Ishikawa (cell line): ENCODE data around the gene CIBAR2.

Experiments used
- CEBPB ChIP-seq: IDR thresholded peaks from 2 replicates; pipeline ENCODE4 v1.6.1; 2012
- CREB1 ChIP-seq: IDR thresholded peaks from 2 replicates; pipeline ENCODE4 v1.6.1; 2012; ENCODE audit warnings: low read depth
- EP300 ChIP-seq: IDR thresholded peaks from 2 replicates; pipeline ENCODE4 v1.6.1; 2012; ENCODE audit warnings: borderline replicate concordance
- FOXM1 ChIP-seq: IDR thresholded peaks from 2 replicates; pipeline ENCODE4 v1.6.1; 2012; ENCODE audit warnings: low read depth, borderline replicate concordance
- NFIC ChIP-seq: IDR thresholded peaks from 2 replicates; pipeline ENCODE4 v1.6.1; 2012
- RAD21 ChIP-seq: IDR thresholded peaks from 2 replicates; pipeline ENCODE4 v1.6.1; 2012; ENCODE audit warnings: low read depth
- TAF1 ChIP-seq: IDR thresholded peaks from 2 replicates; pipeline ENCODE4 v1.6.1; 2012; ENCODE audit warnings: low read depth, mild to moderate bottlenecking
- TCF12 ChIP-seq: IDR thresholded peaks from 2 replicates; pipeline ENCODE4 v1.6.1; 2012; ENCODE audit warnings: low read depth
- TEAD4 ChIP-seq: IDR thresholded peaks from 2 replicates; pipeline ENCODE4 v1.6.1; 2012
- YY1 ChIP-seq: IDR thresholded peaks from 2 replicates; pipeline ENCODE4 v1.6.1; 2012; ENCODE audit warnings: low read depth
- ZBTB7A ChIP-seq: IDR thresholded peaks from 2 replicates; pipeline ENCODE4 v1.6.1; 2012; ENCODE audit warnings: low read depth
- TF ChIP-seq, protein P1 (sequence below): IDR thresholded peaks from 2 replicates; pipeline ENCODE4 v1.6.1; 2012; ENCODE audit warnings: low read depth, mild to moderate bottlenecking
- TF ChIP-seq, protein P2 (sequence below): IDR thresholded peaks from 2 replicates; pipeline ENCODE4 v1.6.1; 2012
- TF ChIP-seq, protein P3 (sequence below): IDR thresholded peaks from 2 replicates; pipeline ENCODE4 v1.6.1; 2012

The CIBAR2 gene

DNA sequence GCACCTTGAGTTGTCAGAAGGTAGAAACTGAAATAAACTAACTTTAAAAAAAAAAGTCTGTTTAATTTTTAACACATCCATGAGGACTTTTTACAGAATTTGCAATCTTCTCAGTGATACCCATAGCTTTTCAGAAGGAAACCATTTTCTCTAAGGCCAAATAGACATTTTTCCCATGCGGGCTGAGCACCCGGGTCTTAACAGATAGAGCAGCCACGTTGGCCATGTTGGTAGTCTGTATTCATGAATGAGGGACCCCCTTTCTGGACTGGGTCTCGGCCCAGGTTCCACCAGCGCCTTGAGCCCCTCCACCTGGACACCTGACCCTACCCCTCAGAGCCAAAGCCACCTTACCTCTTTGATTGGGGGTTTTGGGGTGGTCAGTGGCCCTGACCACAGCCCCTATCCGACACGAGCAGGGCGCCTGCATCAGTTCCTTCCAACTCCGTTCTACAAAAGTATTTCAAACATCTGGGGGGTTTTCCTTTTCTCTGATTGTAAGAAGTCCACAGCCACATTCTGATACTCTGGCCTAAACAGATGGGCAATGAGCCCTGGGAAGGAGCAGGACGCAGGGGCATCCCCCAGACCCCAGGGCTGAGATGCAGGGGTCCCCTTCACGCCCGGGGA lies 18.0 kb downstream of the CIBAR2 start:
- TF ChIP-seq, protein P1, sequence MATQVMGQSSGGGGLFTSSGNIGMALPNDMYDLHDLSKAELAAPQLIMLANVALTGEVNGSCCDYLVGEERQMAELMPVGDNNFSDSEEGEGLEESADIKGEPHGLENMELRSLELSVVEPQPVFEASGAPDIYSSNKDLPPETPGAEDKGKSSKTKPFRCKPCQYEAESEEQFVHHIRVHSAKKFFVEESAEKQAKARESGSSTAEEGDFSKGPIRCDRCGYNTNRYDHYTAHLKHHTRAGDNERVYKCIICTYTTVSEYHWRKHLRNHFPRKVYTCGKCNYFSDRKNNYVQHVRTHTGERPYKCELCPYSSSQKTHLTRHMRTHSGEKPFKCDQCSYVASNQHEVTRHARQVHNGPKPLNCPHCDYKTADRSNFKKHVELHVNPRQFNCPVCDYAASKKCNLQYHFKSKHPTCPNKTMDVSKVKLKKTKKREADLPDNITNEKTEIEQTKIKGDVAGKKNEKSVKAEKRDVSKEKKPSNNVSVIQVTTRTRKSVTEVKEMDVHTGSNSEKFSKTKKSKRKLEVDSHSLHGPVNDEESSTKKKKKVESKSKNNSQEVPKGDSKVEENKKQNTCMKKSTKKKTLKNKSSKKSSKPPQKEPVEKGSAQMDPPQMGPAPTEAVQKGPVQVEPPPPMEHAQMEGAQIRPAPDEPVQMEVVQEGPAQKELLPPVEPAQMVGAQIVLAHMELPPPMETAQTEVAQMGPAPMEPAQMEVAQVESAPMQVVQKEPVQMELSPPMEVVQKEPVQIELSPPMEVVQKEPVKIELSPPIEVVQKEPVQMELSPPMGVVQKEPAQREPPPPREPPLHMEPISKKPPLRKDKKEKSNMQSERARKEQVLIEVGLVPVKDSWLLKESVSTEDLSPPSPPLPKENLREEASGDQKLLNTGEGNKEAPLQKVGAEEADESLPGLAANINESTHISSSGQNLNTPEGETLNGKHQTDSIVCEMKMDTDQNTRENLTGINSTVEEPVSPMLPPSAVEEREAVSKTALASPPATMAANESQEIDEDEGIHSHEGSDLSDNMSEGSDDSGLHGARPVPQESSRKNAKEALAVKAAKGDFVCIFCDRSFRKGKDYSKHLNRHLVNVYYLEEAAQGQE = no peak
- TF ChIP-seq CREB1 = no peak
- TF ChIP-seq FOXM1 = no peak
- no peak for TF ChIP-seq TEAD4
- TF ChIP-seq, protein P2, sequence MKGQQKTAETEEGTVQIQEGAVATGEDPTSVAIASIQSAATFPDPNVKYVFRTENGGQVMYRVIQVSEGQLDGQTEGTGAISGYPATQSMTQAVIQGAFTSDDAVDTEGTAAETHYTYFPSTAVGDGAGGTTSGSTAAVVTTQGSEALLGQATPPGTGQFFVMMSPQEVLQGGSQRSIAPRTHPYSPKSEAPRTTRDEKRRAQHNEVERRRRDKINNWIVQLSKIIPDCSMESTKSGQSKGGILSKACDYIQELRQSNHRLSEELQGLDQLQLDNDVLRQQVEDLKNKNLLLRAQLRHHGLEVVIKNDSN = no peak

DNA sequence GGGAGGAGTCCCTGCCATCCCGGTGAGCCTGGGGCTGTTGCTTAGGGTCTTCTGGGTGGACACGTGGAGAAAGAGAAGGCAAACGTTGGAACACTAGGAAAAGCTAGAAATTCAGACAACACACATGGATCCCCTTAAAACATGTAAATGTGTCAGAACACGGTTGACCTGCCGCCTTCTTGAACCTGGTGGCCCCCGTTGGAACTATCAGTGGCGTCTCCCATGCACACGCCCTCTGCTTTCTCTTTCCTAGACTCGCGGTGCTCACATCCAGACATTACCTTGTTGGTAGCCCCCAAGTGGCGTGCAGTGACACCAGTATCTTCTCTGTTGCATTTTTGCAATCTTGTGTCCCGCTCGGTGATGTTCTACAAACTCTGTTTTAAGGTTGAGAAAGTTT lies 18.6 kb downstream of the CIBAR2 start:
- TF ChIP-seq YY1 (no peak), TCF12 (no peak), TEAD4 (no peak), RAD21 (no peak), ZBTB7A (no peak), EP300 (no peak), FOXM1 (no peak)
- TF ChIP-seq, protein P2 = no peak
- TF ChIP-seq, protein P1 = no peak
- TF ChIP-seq, protein P3, sequence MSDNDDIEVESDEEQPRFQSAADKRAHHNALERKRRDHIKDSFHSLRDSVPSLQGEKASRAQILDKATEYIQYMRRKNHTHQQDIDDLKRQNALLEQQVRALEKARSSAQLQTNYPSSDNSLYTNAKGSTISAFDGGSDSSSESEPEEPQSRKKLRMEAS = no peak

DNA sequence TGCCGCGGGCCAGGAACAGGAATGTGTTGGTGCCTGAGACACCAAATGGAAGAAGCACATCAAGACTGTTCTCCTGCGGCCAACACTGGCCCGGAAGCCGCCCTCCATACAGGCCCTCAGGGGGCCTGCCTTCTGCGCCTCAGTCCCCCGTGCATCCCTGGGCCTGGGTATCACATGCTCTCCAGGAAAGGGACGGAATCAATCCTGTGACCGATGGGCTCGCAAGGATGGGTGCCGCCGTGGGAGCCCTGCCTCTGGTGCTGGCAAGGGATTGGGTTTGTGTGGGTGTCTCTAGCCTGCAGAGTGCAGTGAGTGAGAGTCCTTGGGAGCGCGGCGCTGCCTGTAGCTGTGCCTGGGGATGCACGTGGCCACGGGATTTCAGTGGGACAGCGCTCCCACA lies 19.4 kb downstream of the CIBAR2 start:
- TF ChIP-seq TEAD4 = no peak
- no peak for TF ChIP-seq TAF1
- TF ChIP-seq, protein P3 = no peak
- TF ChIP-seq CEBPB = no peak
- no peak for TF ChIP-seq CREB1
- no peak for TF ChIP-seq NFIC
- TF ChIP-seq, protein P1 = no peak
- TF ChIP-seq YY1 = no peak
- TF ChIP-seq, protein P2 = no peak

DNA sequence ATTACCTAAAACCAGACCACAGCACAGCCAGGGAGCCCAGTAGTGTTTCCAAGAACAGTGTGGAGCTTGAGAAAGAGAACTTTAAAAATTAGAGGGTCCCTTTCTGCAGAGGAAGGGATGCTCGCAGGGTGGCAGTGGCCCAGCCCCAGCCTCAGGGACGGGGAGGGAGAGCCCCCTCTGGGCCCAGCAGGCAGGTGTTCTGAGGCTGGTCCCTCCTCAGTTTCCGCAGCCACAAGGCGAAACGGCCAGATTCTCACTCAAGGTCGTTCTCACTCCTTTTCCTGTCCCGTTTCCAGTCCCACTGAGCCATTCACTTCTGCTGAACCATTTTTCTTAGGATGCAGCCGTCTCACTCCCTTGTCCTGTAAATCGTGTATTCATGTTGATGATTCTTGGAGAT lies 20.0 kb downstream of the CIBAR2 start:
- TF ChIP-seq, protein P3 = no peak
- no peak for TF ChIP-seq FOXM1
- TF ChIP-seq NFIC = no peak
- no peak for TF ChIP-seq CREB1
- no peak for TF ChIP-seq RAD21
- no peak for TF ChIP-seq TAF1
- no peak for TF ChIP-seq CEBPB
- TF ChIP-seq, protein P2 = no peak
- TF ChIP-seq, protein P1 = no peak
- TF ChIP-seq ZBTB7A = no peak
- no peak for TF ChIP-seq TEAD4
